MCF 10A (cell line): ENCODE results near the gene AKAP1. TPM values are rescaled to one million over a fixed set of nuclear protein-coding genes. Genes with fewer than 3 reads are reported as not detected.
A peak's percentile ranks its signal among the peaks of the same experiment; 100 is the strongest.

Experiments
- Bru-seq: library from RNA; stranded (reverse); fragments of 400-500 nt; gene quantifications from one replicate; lab custom pipeline; 2021; lab: Mats Ljungman, UMichigan
- BruChase-seq, 2 experiments: library from RNA; stranded (reverse); fragments of 400-500 nt; gene quantifications; one replicate each; lab custom pipeline; 2021; lab: Mats Ljungman, UMichigan
- BruUV-seq: library from RNA; stranded (reverse); fragments of 400-500 nt; replicated peaks from 2 replicates; lab custom pipeline; 2021; lab: Mats Ljungman, UMichigan
- CTCF ChIA-PET: fragments of 300-600 bp; sonication (Branson Sonifier 250); formaldehyde crosslinking; extraction: SDS; loops from one replicate; lab custom pipeline; 2021; ENCODE audit warnings: antibody characterized with exemption, inconsistent platforms; lab: Yijun Ruan, JAX
- POLR2A ChIA-PET: fragments of 300-600, 350-650 bp; sonication (Branson Sonifier 250); formaldehyde crosslinking; extraction: SDS; loops from one replicate; lab custom pipeline; 2020; ENCODE audit warnings: antibody characterized with exemption, inconsistent platforms; lab: Yijun Ruan, JAX
- DNase-seq: peaks from one replicate; pipeline ENCODE4 v3.0.0-alpha.2; 2018; ENCODE audit not compliant: unreplicated experiment
- H3K27ac Mint-ChIP-seq: one replicate; pipeline ENCODE4 v1.8.0; 2022; ENCODE audit warnings: mild to moderate bottlenecking, low read depth, mixed read lengths; ENCODE audit not compliant: unreplicated experiment
- H3K27me3 Mint-ChIP-seq: one replicate; pipeline ENCODE4 v1.8.0; 2022; ENCODE audit warnings: mixed read lengths; ENCODE audit not compliant: insufficient read depth, unreplicated experiment
- H3K36me3 Mint-ChIP-seq: one replicate; pipeline ENCODE4 v1.8.0; 2022; ENCODE audit warnings: mild to moderate bottlenecking, moderate library complexity, mixed read lengths; ENCODE audit not compliant: insufficient read depth, unreplicated experiment
- H3K4me1 Mint-ChIP-seq: one replicate; pipeline ENCODE4 v1.8.0; 2022; ENCODE audit warnings: mixed read lengths; ENCODE audit not compliant: insufficient read depth, unreplicated experiment
- H3K4me3 Mint-ChIP-seq: one replicate; pipeline ENCODE4 v1.8.0; 2022; ENCODE audit warnings: mild to moderate bottlenecking, moderate library complexity, mixed read lengths; ENCODE audit not compliant: unreplicated experiment
- H3K9me3 Mint-ChIP-seq: one replicate; pipeline ENCODE4 v1.8.0; 2022; ENCODE audit warnings: mixed read lengths; ENCODE audit not compliant: unreplicated experiment
- CTCF ChIP-seq: fragments of 200-600 bp; IDR thresholded peaks from one replicate; pipeline ENCODE4 v1.8.0; 2022; ENCODE audit warnings: antibody characterized with exemption, mild to moderate bottlenecking; ENCODE audit not compliant: unreplicated experiment
- intact Hi-C: fragments of 100-400 bp; cut with micrococcal nuclease; formaldehyde crosslinking; loops from 2 replicates; pipeline ENCODE4 v1.14.1; 2022
- long read RNA-seq: library from polyadenylated mRNA; stranded (forward); transcript quantifications from one replicate; pipeline ENCODE4 v2.0.0, GENCODE V29; 2022
- total RNA-seq: library from RNA; stranded (reverse); gene quantifications from 2 replicates; pipeline ENCODE4 v1.2.3, GENCODE V29; 2022

AKAP1 gene
- 19.6 and 32.4 TPM in 2 replicates for total RNA-seq
- Bru-seq, nascent RNA, result percentile 59 among the genes with signal in this experiment
- BruChase-seq, experiment 1, labeled RNA remaining after a 6-hour chase, result percentile 65 among the genes with signal in this experiment
- percentile 61 among the genes with signal in this experiment for BruChase-seq, experiment 2, labeled RNA remaining after a 2-hour chase
- long read RNA-seq, transcript AKAP1-202 (11 exons, 3,970 nt), result major isoform, 108 of 128 reads
- long read RNA-seq, partial matches to known transcripts, result 10 of 128 reads
- long read RNA-seq, other reads (novel, unspliced or antisense), result 10 of 128 reads

DNA sequence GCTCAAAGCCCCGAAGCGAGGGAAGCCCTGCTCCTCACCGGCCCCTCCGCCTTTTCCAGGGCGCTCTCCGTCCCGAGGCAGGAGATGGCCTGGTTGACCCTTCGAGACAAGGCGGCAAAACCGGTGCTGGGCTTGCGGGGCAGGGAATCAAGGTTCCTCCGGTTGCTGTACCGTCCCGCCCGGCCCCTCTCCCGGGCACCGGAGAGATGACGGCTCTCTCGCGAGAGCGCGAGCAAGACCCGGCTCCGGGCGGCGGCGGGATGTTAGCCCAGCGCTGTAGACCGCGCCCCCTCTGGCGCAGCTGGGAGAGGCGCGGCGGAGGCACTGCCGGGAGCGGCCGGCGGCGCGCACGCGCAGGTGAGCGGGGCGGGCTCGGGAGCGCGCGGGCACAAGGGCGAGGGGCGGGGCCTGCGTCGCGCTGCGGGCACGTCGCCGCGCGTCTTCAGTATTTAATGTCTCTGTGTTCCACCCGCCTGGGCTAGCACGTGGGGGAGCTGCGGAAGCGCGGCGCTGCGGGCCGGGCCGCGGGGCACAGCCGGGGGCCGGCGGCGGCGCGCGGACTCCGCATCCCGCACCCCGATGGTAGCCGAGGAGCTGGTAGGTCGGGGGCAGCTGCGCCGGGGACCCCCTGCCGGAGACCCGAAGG lies at the start of gene AKAP1:
Gene AKAP1, plus strand, starts transcription at position 445 of the 646 bp plus-strand sequence. CDS start 20,219 bp downstream, outside the sequence.
- Mint-ChIP-seq H3K27me3 (no peaks in the 10 kb centered on the region), H3K36me3 (peaks cover 18% of the 10 kb centered on the region), H3K4me1 (peaks cover 19% of the 10 kb centered on the region), H3K27ac (peak within 1 kb of the TSS; percentile 81), H3K4me3 (peak within 1 kb of the TSS; percentile 77), H3K9me3 (no peaks in the 10 kb centered on the region)
- TF ChIP-seq CTCF, result no peak
- intact Hi-C loops, result loop anchor here (10.0 kb wide), 2 partner anchors 100 to 250 kb away; partner anchors contain the start of genes C17orf67 and DGKE
- POLR2A ChIA-PET, result interaction anchor here (0.6 to 4.9 kb wide), 31 partner anchors 10 to 1332 kb away, joined by 3 to 77 read pairs (median 4); partner anchors contain the start of genes C17orf67, DGKE, MRPS23 and RNF43
- DNase-seq, result peak; percentile 94
- no TSS peak for BruUV-seq
- CTCF ChIA-PET, result interaction anchor here (0.5 to 1.3 kb wide), 4 partner anchors 74 to 809 kb away, joined by 3 to 5 read pairs (median 4); no protein-coding TSS in a partner anchor

GRCh38 chr17:57035971-57036481 lies 49.0 kb upstream of the AKAP1 start:
- intact Hi-C loops, result no loop called here
- CTCF ChIA-PET, result interaction anchor here (0.7 to 3.2 kb wide), 6 partner anchors 12 to 1292 kb away, joined by 3 to 14 read pairs (median 4); no protein-coding TSS in a partner anchor
- peak; percentile 84 for DNase-seq
- no TSS peak for BruUV-seq
- POLR2A ChIA-PET, result interaction anchor here (0.8 to 5.1 kb wide), 11 partner anchors 13 to 220 kb away, joined by 3 to 24 read pairs (median 6); partner anchors contain the start of genes AKAP1, MSI2 and SCPEP1
- Mint-ChIP-seq H3K27ac (no peak overlapping the region), H3K4me1 (peaks cover 12% of the 10 kb centered on the region), H3K36me3 (peaks cover 6% of the 10 kb centered on the region), H3K27me3 (peaks cover 43% of the 10 kb centered on the region), H3K4me3 (peak overlapping the region; percentile 33), H3K9me3 (no peaks in the 10 kb centered on the region)
- TF ChIP-seq CTCF, result no peak

DNA sequence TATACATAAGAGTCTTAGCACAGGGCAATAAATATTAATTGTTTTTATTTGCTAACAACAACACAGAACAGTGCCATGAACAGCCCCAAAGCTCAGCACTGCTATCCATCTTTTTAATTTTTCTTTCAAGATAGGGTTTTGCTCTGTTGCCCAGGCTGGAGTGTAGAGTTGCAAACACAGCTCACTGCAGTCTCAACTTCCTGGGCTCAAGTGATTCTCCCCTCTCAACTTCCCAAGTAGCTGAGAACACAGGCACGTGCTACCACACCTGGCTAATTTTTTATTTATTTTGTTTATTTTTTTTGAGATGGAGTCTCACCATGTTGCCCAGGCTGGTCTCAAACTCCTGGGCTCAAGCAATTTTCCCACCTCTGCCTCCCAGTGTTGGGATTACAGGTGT lies 47.6 kb upstream of the AKAP1 start:
- Mint-ChIP-seq H3K27me3 (peaks cover 55% of the 10 kb centered on the region), H3K36me3 (peaks cover 6% of the 10 kb centered on the region), H3K9me3 (no peaks in the 10 kb centered on the region), H3K27ac (no peak overlapping the region), H3K4me3 (no peak overlapping the region), H3K4me1 (peaks cover 12% of the 10 kb centered on the region)
- no peak for DNase-seq
- intact Hi-C loops, result no loop called here
- no TSS peak for BruUV-seq
- TF ChIP-seq CTCF, result no peak
- ChIA-PET POLR2A (interaction anchor here (1.0 to 5.1 kb wide), 7 partner anchors 16 to 58 kb away, joined by 3 to 24 read pairs (median 6); partner anchors contain the start of gene SCPEP1), CTCF (interaction anchor here (0.6 to 3.2 kb wide), 8 partner anchors 10 to 1680 kb away, joined by 3 to 14 read pairs (median 4); no protein-coding TSS in a partner anchor)
